ENCODE data around the gene EXOSC3.

DNA sequence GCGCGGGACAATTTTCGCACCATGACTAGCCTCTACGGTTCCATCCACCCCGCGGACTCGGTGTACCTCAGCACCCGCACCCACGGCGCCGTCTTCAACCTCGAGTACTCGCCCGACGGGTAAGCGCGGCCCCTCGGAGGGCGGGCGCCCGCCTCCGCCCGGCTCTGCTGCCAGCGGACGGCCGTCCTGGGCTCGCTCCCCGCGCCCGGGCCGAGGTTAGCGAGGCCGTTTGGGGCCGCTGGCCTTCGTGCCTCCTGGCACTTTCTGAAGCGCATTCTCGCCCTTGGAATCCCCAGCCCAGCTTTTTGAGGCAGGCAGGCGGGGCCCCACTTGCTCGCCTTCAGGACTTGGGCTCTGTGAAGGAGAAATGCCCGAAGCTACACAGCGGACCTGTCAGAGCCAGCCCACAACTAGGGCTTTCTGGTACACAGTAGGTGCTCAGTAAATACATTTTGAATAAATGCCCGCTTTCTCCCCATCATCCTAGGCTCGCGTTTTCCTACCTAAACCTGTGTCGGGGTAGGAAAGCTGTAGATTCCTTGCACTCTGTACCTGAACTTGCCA, 16.5 kb upstream of the EXOSC3 start:
- TF ChIP-seq, protein P1, sequence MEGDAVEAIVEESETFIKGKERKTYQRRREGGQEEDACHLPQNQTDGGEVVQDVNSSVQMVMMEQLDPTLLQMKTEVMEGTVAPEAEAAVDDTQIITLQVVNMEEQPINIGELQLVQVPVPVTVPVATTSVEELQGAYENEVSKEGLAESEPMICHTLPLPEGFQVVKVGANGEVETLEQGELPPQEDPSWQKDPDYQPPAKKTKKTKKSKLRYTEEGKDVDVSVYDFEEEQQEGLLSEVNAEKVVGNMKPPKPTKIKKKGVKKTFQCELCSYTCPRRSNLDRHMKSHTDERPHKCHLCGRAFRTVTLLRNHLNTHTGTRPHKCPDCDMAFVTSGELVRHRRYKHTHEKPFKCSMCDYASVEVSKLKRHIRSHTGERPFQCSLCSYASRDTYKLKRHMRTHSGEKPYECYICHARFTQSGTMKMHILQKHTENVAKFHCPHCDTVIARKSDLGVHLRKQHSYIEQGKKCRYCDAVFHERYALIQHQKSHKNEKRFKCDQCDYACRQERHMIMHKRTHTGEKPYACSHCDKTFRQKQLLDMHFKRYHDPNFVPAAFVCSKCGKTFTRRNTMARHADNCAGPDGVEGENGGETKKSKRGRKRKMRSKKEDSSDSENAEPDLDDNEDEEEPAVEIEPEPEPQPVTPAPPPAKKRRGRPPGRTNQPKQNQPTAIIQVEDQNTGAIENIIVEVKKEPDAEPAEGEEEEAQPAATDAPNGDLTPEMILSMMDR (optimal IDR thresholded peaks at IDR 0.05 in 1 of 3, IDR thresholded peaks at IDR 0.05 in 1 of 3, conservative IDR thresholded peaks at IDR 0.05 in 1 of 3; ENCODE audit: extremely low read depth in 1 of 3, insufficient read depth in 2 of 3, low read length in 3 of 3), result no peak
- no peak for TF ChIP-seq EZH2 (IDR thresholded peaks at IDR 0.05; ENCODE audit: low read length)

Measured in keratinocyte (primary cell).